ENCODE measurements around the gene TNN.

The TNN gene

GRCh38 chr1:175183586-175183985, 116.0 kb downstream of the TNN start:
- DNase-seq = no peak
- in situ Hi-C loops (cut with HindIII; ENCODE audit: low pct_ligation_motif_present, low pct_unique_long_range_greater_than_20kb, low sequenced_read_pairs) = no loop called here

- no peak for DNase-seq
- in situ Hi-C loops (cut with HindIII; ENCODE audit: low pct_ligation_motif_present, low pct_unique_long_range_greater_than_20kb, low sequenced_read_pairs) = no loop called here
Observed at GRCh38 chr1:175185903-175186302, 118.3 kb downstream of the TNN start.

GRCh38 chr1:175186433-175187160, 119.0 kb downstream of the TNN start:
- no peak for DNase-seq
- in situ Hi-C loops (cut with HindIII; ENCODE audit: low pct_ligation_motif_present, low pct_unique_long_range_greater_than_20kb, low sequenced_read_pairs) = no loop called here

GRCh38 chr1:175188936-175189335, 121.3 kb downstream of the TNN start:
- in situ Hi-C loops (cut with HindIII; ENCODE audit: low pct_ligation_motif_present, low pct_unique_long_range_greater_than_20kb, low sequenced_read_pairs) = no loop called here
- DNase-seq = no peak

- in situ Hi-C loops (cut with HindIII; ENCODE audit: low pct_ligation_motif_present, low pct_unique_long_range_greater_than_20kb, low sequenced_read_pairs) = no loop called here
- DNase-seq = peak; percentile 22
Observed at GRCh38 chr1:175191659-175192058, 124.0 kb downstream of the TNN start.

- peak; percentile 17 for DNase-seq
- in situ Hi-C loops (cut with HindIII; ENCODE audit: low pct_ligation_motif_present, low pct_unique_long_range_greater_than_20kb, low sequenced_read_pairs) = no loop called here
Observed at GRCh38 chr1:175192111-175192629, 124.5 kb downstream of the TNN start.

- peak; percentile 58 for DNase-seq
- in situ Hi-C loops (cut with HindIII; ENCODE audit: low pct_ligation_motif_present, low pct_unique_long_range_greater_than_20kb, low sequenced_read_pairs) = no loop called here
Observed at GRCh38 chr1:175192630-175193526, 125.2 kb downstream of the TNN start, which contains the start of gene KIAA0040. KIAA0040 (minus strand) TSS chr1:175192776; CDS start chr1:175161013, 31,763 bp downstream.

- DNase-seq = no peak
- in situ Hi-C loops (cut with HindIII; ENCODE audit: low pct_ligation_motif_present, low pct_unique_long_range_greater_than_20kb, low sequenced_read_pairs) = no loop called here
Observed at GRCh38 chr1:175193527-175193910, 125.9 kb downstream of the TNN start.

GRCh38 chr1:175195281-175195680, 127.6 kb downstream of the TNN start:
- in situ Hi-C loops (cut with HindIII; ENCODE audit: low pct_ligation_motif_present, low pct_unique_long_range_greater_than_20kb, low sequenced_read_pairs) = no loop called here
- DNase-seq = no peak

GRCh38 chr1:175195798-175196197, 128.2 kb downstream of the TNN start:
- no peak for DNase-seq
- in situ Hi-C loops (cut with HindIII; ENCODE audit: low pct_ligation_motif_present, low pct_unique_long_range_greater_than_20kb, low sequenced_read_pairs) = no loop called here

GRCh38 chr1:175197531-175197930, 129.9 kb downstream of the TNN start:
- in situ Hi-C loops (cut with HindIII; ENCODE audit: low pct_ligation_motif_present, low pct_unique_long_range_greater_than_20kb, low sequenced_read_pairs) = no loop called here
- DNase-seq = no peak
